Adipocyte (in vitro differentiated cells): ENCODE data around the gene GATD1.
A peak's percentile ranks its signal among the peaks of the same experiment; 100 is the strongest.

Experiments used
- DNase-seq: peaks from one replicate; pipeline ENCODE4 v3.0.0-alpha.2; 2015; ENCODE audit warnings: low read depth
- H3K27me3 ChIP-seq: replicated peaks from 2 replicates; pipeline ENCODE4 v1.7.0; 2013; ENCODE audit warnings: mild to moderate bottlenecking, low read length, moderate library complexity; ENCODE audit not compliant: control insufficient read depth, insufficient read depth
- H3K36me3 ChIP-seq: 2 replicates; pipeline ENCODE4 v1.7.0; 2013; ENCODE audit warnings: low read length, mild to moderate bottlenecking, moderate library complexity; ENCODE audit not compliant: control insufficient read depth, insufficient read depth, severe bottlenecking
- H3K4me1 ChIP-seq: 2 replicates; pipeline ENCODE4 v1.7.0; 2013; ENCODE audit warnings: mild to moderate bottlenecking, low read length, moderate library complexity; ENCODE audit not compliant: control insufficient read depth, insufficient read depth
- H3K4me3 ChIP-seq: 2 replicates; pipeline ENCODE4 v1.7.0; 2013; ENCODE audit warnings: mild to moderate bottlenecking, low read length, moderate library complexity
- H3K9ac ChIP-seq: 2 replicates; pipeline ENCODE4 v1.7.0; 2013; ENCODE audit warnings: mild to moderate bottlenecking, low read length, moderate library complexity
- H3K9me3 ChIP-seq: 2 replicates; pipeline ENCODE4 v1.7.0; 2013; ENCODE audit warnings: mild to moderate bottlenecking, low read length, moderate library complexity; ENCODE audit not compliant: control insufficient read depth

GATD1 gene

GRCh38 chr11:792535-792821 lies 15.2 kb upstream of the GATD1 start:
- DNase-seq, result no peak
- peaks cover 18% of the 10 kb centered on the region for H3K4me1 ChIP-seq
- H3K9ac ChIP-seq, result no peak overlapping the region
- H3K27me3 ChIP-seq, result no peaks in the 10 kb centered on the region
- H3K9me3 ChIP-seq, result no peaks in the 10 kb centered on the region
- peaks cover 7% of the 10 kb centered on the region for H3K36me3 ChIP-seq
- no peak overlapping the region for H3K4me3 ChIP-seq

GRCh38 chr11:791658-792534 lies 14.6 kb upstream of the GATD1 start:
- no peak overlapping the region for H3K9ac ChIP-seq
- DNase-seq, result no peak
- H3K36me3 ChIP-seq, result peaks cover 7% of the 10 kb centered on the region
- H3K27me3 ChIP-seq, result no peaks in the 10 kb centered on the region
- peaks cover 16% of the 10 kb centered on the region for H3K4me1 ChIP-seq
- H3K9me3 ChIP-seq, result no peaks in the 10 kb centered on the region
- H3K4me3 ChIP-seq, result no peak overlapping the region

GRCh38 chr11:790721-791564 lies 13.7 kb upstream of the GATD1 start:
- peak; percentile 33 for DNase-seq
- Histone ChIP-seq H3K9ac (peak overlapping the region; percentile 20), H3K27me3 (no peaks in the 10 kb centered on the region), H3K36me3 (peaks cover 7% of the 10 kb centered on the region), H3K4me3 (no peak overlapping the region), H3K4me1 (peaks cover 9% of the 10 kb centered on the region), H3K9me3 (no peaks in the 10 kb centered on the region)

GRCh38 chr11:789943-790342 lies 12.7 kb upstream of the GATD1 start, which contains the start of gene CEND1:
Gene CEND1, minus strand, starts transcription at chr11:790090. Its CDS starts 1,514 bp downstream, at chr11:788576.
- Histone ChIP-seq H3K9ac (peak within 1 kb of the TSS; percentile 20), H3K4me1 (peaks cover 9% of the 10 kb centered on the region), H3K36me3 (peaks cover 7% of the 10 kb centered on the region), H3K9me3 (no peaks in the 10 kb centered on the region), H3K4me3 (no peak within 1 kb of the TSS), H3K27me3 (no peaks in the 10 kb centered on the region)
- peak; percentile 73 for DNase-seq

GRCh38 chr11:788953-789940 lies 12.0 kb upstream of the GATD1 start:
- Histone ChIP-seq H3K36me3 (peaks cover 7% of the 10 kb centered on the region), H3K9ac (no peak overlapping the region), H3K4me1 (peaks cover 4% of the 10 kb centered on the region), H3K4me3 (no peak overlapping the region), H3K27me3 (no peaks in the 10 kb centered on the region), H3K9me3 (no peaks in the 10 kb centered on the region)
- no peak for DNase-seq

GRCh38 chr11:788009-788640 lies 10.8 kb upstream of the GATD1 start:
- no peak overlapping the region for H3K4me3 ChIP-seq
- H3K4me1 ChIP-seq, result peaks cover 8% of the 10 kb centered on the region
- DNase-seq, result no peak
- H3K9me3 ChIP-seq, result no peaks in the 10 kb centered on the region
- no peaks in the 10 kb centered on the region for H3K27me3 ChIP-seq
- no peak overlapping the region for H3K9ac ChIP-seq
- H3K36me3 ChIP-seq, result peaks cover 6% of the 10 kb centered on the region

- peaks cover 8% of the 10 kb centered on the region for H3K4me1 ChIP-seq
- DNase-seq, result no peak
- no peaks in the 10 kb centered on the region for H3K27me3 ChIP-seq
- H3K9ac ChIP-seq, result no peak overlapping the region
- H3K4me3 ChIP-seq, result no peak overlapping the region
- H3K36me3 ChIP-seq, result peaks cover 4% of the 10 kb centered on the region
- H3K9me3 ChIP-seq, result no peaks in the 10 kb centered on the region
These were observed 9.9 kb upstream of the GATD1 start for GRCh38 chr11:787084-787675.

GRCh38 chr11:786235-787083 lies 9.2 kb upstream of the GATD1 start:
- no peak overlapping the region for H3K9ac ChIP-seq
- H3K4me1 ChIP-seq, result peaks cover 8% of the 10 kb centered on the region
- H3K27me3 ChIP-seq, result no peaks in the 10 kb centered on the region
- DNase-seq, result no peak
- no peaks in the 10 kb centered on the region for H3K36me3 ChIP-seq
- no peaks in the 10 kb centered on the region for H3K9me3 ChIP-seq
- no peak overlapping the region for H3K4me3 ChIP-seq

GRCh38 chr11:783581-784015 lies 6.3 kb upstream of the GATD1 start:
- DNase-seq, result peak; percentile 96
- Histone ChIP-seq H3K27me3 (no peaks in the 10 kb centered on the region), H3K36me3 (peaks cover 8% of the 10 kb centered on the region), H3K4me3 (no peak overlapping the region), H3K9me3 (no peaks in the 10 kb centered on the region), H3K4me1 (peaks cover 10% of the 10 kb centered on the region), H3K9ac (peak overlapping the region; percentile 51)
